ENCODE measurements around the gene GNG2. TPM values are rescaled to one million over a fixed set of nuclear protein-coding genes. Genes with fewer than 3 reads are reported as not detected.
A peak's percentile ranks its signal among the peaks of the same experiment; 100 is the strongest.

Gene GNG2
- total and polyA plus RNA-seq, 2 of the 8 experiments (the other 6 are each of a cell fraction or from before 2014, with no cell fraction given): 8.2 to 17.9 TPM

DNA sequence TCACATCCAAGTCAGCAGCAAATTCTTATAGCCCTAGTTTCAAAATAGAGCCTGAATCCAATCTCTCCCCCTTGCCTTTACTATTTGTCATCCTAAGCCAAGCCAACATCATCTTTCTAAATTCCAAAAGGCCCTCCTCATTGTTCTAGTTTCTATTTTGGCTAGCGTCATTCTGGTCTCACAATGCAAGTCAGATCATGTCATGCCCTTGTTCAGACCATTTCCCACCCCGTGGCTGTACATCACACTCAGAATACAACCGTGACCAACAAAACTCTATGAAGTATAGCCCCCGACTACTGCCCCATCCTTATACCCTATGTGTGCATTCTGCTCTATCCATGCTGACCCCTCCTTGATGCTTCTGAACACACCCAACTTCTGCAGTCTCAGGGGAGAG is 12.3 kb upstream of the GNG2 start:
- no peak overlapping the region for H3K4ac ChIP-seq (replicated peaks; ENCODE audit: insufficient read length, low read depth, low read length)
- no peaks in the 10 kb centered on the region for H3K27me3 ChIP-seq (replicated peaks in 1 of 4; ENCODE audit: control insufficient read depth in 3 of 4, extremely low read depth in 1 of 4, insufficient read depth in 3 of 4, low read length in 3 of 4)
- WGBS, 2 experiments (ENCODE audit: extremely low coverage in 1 of 2, insufficient coverage in 1 of 2, insufficient read length in 1 of 2, insufficient replicate concordance in 2 of 2, low coverage in 1 of 2, low lambda C conversion rate in 2 of 2, missing lambda C conversion rate in 1 of 2): 95% methylated on average over 4 of the region's 4 CpGs; no CpG with 5 or more reads in 1 of the 2 experiments
- H3K4me2 ChIP-seq (ENCODE audit: insufficient read depth in 1 of 2, low read depth in 2 of 2, low read length in 2 of 2): no peak overlapping the region
- H3K9ac ChIP-seq (replicated peaks in 1 of 4; ENCODE audit: extremely low read depth in 1 of 4, low read depth in 3 of 4, low read length in 3 of 4): no peak overlapping the region
- H3K27ac ChIP-seq (ENCODE audit: low read depth, low read length): no peak overlapping the region; the same call in 1 of the 2 replicates
- H4K8ac ChIP-seq (ENCODE audit: extremely low read depth, insufficient read depth, low read length): no peak overlapping the region
- H3K14ac ChIP-seq (ENCODE audit: insufficient read length): no peak overlapping the region
- peak overlapping the region; percentile 71; the same call in 1 of the 2 replicates for H2BK12ac ChIP-seq (ENCODE audit: low read depth, low read length)
- ChIA-PET POLR2A (ENCODE audit: partially characterized antibody) (interaction anchor here (1.5 kb wide), 3 partner anchors 10 to 20 kb away, joined by 3 to 8 read pairs (median 4); partner anchors contain the start of gene GNG2), CTCF (ENCODE audit: partially characterized antibody) (interaction anchor here (0.5 kb wide), 1 partner anchor 1593 kb away, joined by 3 read pairs; no protein-coding TSS in a partner anchor)
- H3K79me2 ChIP-seq (ENCODE audit: control insufficient read depth in 1 of 2, insufficient read depth in 2 of 2, low read length in 2 of 2): no peaks in the 10 kb centered on the region
- no peaks in the 10 kb centered on the region for H3K9me3 ChIP-seq (ENCODE audit: insufficient read depth in 2 of 2, low read depth in 1 of 2, low read length in 1 of 2)
- H3K18ac ChIP-seq (ENCODE audit: extremely low read depth, low read length): peak overlapping the region; percentile 39; the same call in 1 of the 2 replicates
- H3K23me2 ChIP-seq (ENCODE audit: low read depth, low read length): peaks cover 8% of the 10 kb centered on the region
- peak overlapping the region; percentile 48; the same call in 1 of the 2 replicates for H2BK5ac ChIP-seq (ENCODE audit: low read depth, low read length)
- H4K20me1 ChIP-seq (replicated peaks in 1 of 2; ENCODE audit: control insufficient read depth in 1 of 2, insufficient read depth in 2 of 2, low read length in 2 of 2): no peaks in the 10 kb centered on the region
- H3K36me3 ChIP-seq (ENCODE audit: control insufficient read depth in 2 of 4, insufficient read depth in 4 of 4, low read length in 3 of 4): no peaks in the 10 kb centered on the region
- no peak overlapping the region for H3K56ac ChIP-seq (replicated peaks; ENCODE audit: insufficient read length, low read depth, low read length)
- H3K79me1 ChIP-seq (ENCODE audit: low read depth, low read length): no peaks in the 10 kb centered on the region
- H2BK120ac ChIP-seq (replicated peaks; ENCODE audit: low read depth, low read length): no peak overlapping the region
- no peak overlapping the region for H2AFZ ChIP-seq (ENCODE audit: low read length)
- no peak overlapping the region for H4K5ac ChIP-seq (ENCODE audit: insufficient read length, low read depth, low read length)
- no peak overlapping the region for H3K23ac ChIP-seq (ENCODE audit: insufficient read length)
- FAIRE-seq (no peak), DNase-seq (ENCODE audit: low read depth in 1 of 2, low spot score in 2 of 2) (no peak)
- peaks cover 5 to 14% (median 10%) of the 10 kb centered on the region in 4 experiments for H3K4me1 ChIP-seq (replicated peaks in 1 of 4; ENCODE audit: control insufficient read depth in 3 of 4, insufficient read depth in 4 of 4, low read length in 3 of 4)
- peak overlapping the region; percentile 76 for H4K91ac ChIP-seq (replicated peaks; ENCODE audit: insufficient read length, low read length)
- 0 out of 2 replicates have a peak overlapping the region, but pooled peaks have one; percentile 57 for H2AK5ac ChIP-seq (ENCODE audit: low read depth, low read length)
- H2BK20ac ChIP-seq (ENCODE audit: low read length): peak overlapping the region; percentile 94
- peak overlapping the region; percentile 84; the same call in 1 of the 2 replicates for H2BK15ac ChIP-seq (ENCODE audit: low read length)
- H3K4me3 ChIP-seq (ENCODE audit: extremely low read depth in 1 of 4, insufficient read depth in 2 of 4, low read depth in 3 of 4, low read length in 4 of 4): no peak overlapping the region
- TF ChIP-seq JUN (IDR thresholded peaks at IDR 0.05; ENCODE audit: low read depth, low read length) (no peak), SUZ12 (IDR thresholded peaks at IDR 0.05; ENCODE audit: low read length) (no peak), EZH2 (IDR thresholded peaks at IDR 0.05; ENCODE audit: low read depth, low read length, severe bottlenecking) (no peak), ZNF274 (IDR thresholded peaks at IDR 0.05; ENCODE audit: borderline replicate concordance, extremely low read depth, low read length) (no peak), SIRT6 (IDR thresholded peaks at IDR 0.05; ENCODE audit: low read length) (no peak), BCL11A (IDR thresholded peaks at IDR 0.05; ENCODE audit: low read depth in 2 of 2, low read length in 2 of 2) (no peak), RNF2 (IDR thresholded peaks at IDR 0.05; ENCODE audit: borderline replicate concordance, low read depth, low read length, missing control alignments, poor library complexity, severe bottlenecking) (no peak), SRF (IDR thresholded peaks at IDR 0.05; ENCODE audit: low read depth, low read length) (no peak), BACH1 (IDR thresholded peaks at IDR 0.05; ENCODE audit: low read length) (no peak)
- TF ChIP-seq, protein P1, sequence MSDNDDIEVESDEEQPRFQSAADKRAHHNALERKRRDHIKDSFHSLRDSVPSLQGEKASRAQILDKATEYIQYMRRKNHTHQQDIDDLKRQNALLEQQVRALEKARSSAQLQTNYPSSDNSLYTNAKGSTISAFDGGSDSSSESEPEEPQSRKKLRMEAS (IDR thresholded peaks at IDR 0.05): no peak
- TF ChIP-seq, protein P2, sequence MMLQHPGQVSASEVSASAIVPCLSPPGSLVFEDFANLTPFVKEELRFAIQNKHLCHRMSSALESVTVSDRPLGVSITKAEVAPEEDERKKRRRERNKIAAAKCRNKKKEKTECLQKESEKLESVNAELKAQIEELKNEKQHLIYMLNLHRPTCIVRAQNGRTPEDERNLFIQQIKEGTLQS (IDR thresholded peaks at IDR 0.05; ENCODE audit: insufficient read depth, low read depth, low read length): no peak
